Measurements from ENCODE around the gene ELMO1. TPM values are rescaled to one million over a fixed set of nuclear protein-coding genes. Genes with fewer than 3 reads are reported as not detected.
A peak's percentile ranks its signal among the peaks of the same experiment; 100 is the strongest.

The ELMO1 gene
- polyA plus RNA-seq, 3 donors = 11.1 to 11.8 (median 11.4) TPM

- no peak for DNase-seq
Observed at GRCh38 chr7:37231613-37232012, 217.1 kb downstream of the ELMO1 start.

DNA sequence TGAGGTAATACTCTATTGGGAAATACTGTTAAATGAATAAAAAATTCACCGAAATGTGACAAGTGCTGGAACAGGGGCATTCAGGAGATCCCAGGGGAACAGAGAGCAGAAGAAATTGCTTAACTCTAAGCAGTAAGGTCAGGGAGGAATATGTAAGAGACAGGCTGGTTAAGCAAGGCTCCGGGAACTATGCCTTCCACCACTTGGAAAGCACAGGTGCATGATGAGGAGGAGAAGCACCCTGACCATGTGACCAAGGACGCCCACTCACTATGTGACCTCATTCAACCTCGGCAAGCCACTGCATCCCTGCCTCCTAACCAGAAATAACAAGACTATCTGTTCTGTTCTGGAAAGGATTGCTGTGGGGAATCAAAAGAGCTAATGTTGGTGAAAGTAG lies 218.4 kb downstream of the ELMO1 start:
- DNase-seq = no peak

DNA sequence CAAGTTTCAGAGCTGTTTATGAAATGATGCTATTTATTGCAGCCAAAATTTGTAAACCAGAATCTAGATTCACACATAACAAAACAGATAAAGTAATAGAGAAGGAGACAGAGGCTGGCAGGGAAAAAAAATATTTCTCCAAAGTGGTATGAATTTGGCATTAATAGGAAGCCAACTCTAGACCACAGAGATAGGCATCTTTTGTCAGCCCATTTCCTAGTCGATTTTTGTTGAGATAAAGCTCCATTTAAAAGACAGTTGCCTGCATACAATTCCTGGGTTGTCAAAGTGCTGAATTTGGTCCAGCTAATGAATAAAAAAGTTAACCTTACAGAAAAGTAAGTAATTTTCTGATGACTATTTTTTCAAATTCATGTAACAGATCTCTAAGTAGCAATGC lies 219.3 kb downstream of the ELMO1 start:
- DNase-seq = no peak

DNA sequence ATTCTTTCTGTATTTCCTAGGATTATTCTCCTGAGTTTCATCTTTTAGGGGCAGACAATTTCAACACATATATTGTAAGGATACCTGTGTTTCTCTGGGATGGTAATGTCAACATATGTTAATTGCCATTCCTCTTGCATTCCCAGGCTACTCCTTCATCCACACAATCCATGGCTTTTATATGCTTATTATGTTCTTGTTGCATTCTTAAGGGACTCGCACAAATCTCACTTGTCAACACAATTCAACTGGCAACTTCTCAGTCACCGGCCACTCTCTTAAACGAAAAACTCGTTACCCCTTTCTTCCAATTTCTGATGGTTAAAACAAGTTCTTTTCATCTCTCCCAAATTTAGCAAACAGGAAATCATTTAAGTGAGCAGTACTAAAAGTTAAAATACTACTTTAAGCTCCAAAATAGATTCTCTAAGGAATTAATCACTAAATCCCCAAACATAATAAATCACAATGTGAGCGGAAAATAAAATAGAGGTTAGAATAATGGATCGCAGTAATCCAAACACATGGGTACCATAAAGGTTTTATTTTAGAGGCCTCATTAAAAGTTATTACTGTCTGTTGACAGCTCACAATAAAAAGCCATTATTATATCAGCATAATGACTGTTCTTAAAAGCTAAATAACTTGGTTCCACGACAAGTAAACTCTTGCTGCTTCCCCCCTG lies 223.2 kb downstream of the ELMO1 start:
- peak; percentile 58 for DNase-seq

DNA sequence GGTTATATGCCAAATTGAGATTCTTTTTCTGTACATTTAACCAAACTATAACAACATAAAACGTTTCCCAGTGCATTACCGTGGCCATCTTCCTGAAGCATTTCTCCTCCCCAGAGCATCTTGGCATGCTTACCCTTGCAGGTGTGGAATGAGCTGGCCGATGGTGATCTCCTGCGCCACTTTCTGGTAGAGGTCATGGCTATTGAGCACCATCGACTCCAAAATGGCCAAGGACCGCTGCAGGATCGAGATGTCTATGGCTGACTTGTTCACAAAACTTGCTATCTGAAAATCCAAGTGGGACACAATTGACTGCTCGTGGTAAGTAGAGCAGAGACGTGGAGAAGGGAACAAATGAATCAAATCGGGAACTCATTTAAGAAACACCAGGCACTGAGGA lies 223.9 kb downstream of the ELMO1 start:
- no peak for DNase-seq

DNA sequence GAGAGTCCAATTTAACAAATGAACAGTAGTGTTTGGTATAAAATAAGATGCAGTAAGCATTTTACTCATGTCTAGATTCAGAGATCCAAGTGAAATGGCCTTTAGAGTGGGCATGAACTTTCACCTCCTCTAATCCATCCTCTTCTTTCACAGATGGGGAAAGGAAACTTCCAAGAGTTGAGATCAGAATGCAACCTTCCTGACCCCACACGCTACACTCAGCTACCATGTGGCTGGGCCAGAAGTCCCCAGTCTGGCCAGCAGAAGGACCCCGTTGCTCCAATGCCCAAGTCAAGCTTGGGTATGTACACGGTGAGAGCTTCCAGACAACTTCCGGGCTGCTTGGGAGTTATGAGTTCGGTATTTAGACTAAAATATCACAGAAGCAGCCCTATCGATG lies 228.0 kb downstream of the ELMO1 start:
- DNase-seq = no peak

GRCh38 chr7:37218956-37219355 lies 229.7 kb downstream of the ELMO1 start:
- DNase-seq = no peak

DNA sequence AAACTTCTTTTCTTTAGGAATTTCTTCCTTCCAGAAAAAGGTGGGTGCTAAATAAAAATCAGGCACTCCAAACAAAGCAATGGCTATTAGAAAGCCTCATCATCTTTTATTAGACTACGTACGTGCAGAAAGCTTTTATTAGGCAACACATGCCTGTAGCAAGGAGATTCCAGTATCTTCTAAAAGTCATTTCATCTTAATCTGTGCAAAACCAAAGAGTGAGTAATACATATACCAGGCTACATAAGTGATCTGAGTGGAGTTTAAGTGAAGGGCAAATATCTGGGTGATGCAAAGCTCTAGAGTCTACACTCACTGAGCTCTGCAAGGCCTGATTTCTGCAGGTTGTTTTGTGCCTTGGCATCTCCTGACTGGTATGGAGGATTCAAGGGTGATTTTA lies 231.7 kb downstream of the ELMO1 start:
- no peak for DNase-seq

DNA sequence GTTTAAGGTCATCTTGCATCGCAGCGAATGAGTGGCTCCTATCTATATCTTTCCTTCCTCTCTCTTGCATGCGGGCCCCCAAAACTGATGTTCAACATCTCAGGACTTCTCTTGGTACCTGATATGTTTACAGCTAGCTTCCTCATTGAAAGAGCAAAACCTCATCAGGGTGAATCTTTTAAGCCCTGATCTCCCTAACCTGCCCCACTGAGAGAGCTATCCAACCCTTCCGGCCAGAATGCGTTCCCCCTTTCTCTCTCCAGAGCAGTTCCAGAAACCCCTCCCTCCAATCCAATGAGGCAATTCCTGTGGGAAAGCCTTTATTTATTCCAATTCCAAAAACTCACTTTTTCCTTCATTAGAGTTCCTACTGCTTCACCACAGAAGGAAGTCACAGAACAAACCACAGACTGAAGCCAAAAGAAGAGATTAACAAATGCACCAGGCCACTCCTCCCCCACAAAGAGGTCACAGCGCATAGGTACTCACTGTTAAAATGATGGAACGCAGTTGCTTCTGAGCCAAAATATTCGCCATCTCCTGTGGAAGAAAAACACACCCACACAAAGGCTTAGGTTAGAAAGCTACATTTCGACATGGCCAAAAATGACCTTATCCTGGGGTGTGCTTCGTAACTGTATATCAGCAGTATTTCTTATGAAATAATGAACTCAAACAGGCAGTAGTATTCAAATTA lies 232.4 kb downstream of the ELMO1 start:
- DNase-seq = no peak

- no peak for DNase-seq
Observed at GRCh38 chr7:37215290-37215923, 233.3 kb downstream of the ELMO1 start.

GRCh38 chr7:37212556-37212955 lies 236.1 kb downstream of the ELMO1 start:
- no peak for DNase-seq

DNA sequence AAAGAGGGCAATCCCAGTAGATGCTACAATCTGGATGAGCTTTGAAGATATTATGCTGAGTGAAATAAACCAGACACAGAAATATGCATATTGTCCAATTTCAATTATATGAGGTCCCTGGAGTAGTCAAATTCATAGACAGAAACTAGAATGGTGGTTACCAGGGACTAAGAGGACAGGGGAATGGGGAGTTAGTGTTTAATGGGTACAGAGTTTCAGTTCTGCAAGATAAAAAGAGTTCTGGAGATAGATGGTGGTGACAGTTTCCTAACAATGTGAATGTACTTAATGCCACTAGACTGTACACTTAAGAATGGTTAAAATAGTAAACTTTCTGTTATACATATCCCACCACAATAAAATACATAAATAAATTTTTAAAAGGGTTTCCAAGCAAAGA lies 236.6 kb downstream of the ELMO1 start:
- no peak for DNase-seq

- DNase-seq = no peak
Observed at GRCh38 chr7:37211097-37211880, 237.4 kb downstream of the ELMO1 start.

- no peak for DNase-seq
Observed at GRCh38 chr7:37209195-37209594, 239.5 kb downstream of the ELMO1 start.

DNA sequence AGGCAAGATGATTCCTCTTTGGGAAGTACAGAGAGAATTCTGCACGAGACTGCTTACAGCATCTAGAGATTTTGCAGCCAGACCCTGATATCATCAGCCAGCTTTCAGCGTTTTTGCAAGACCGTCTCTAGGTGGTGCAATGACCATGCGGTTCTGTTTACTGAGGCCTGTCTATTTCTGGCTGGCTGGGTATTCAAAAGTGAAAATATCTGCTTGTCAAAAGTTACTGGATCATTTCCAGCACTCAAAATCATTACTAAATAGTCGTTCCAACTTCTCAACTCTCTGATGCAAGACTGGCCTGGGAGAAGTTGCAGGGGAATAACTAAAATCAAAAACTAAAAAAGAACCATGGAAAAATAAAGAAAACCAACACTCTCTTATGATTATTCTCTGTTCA lies 240.1 kb downstream of the ELMO1 start:
- DNase-seq = peak; percentile 56

DNA sequence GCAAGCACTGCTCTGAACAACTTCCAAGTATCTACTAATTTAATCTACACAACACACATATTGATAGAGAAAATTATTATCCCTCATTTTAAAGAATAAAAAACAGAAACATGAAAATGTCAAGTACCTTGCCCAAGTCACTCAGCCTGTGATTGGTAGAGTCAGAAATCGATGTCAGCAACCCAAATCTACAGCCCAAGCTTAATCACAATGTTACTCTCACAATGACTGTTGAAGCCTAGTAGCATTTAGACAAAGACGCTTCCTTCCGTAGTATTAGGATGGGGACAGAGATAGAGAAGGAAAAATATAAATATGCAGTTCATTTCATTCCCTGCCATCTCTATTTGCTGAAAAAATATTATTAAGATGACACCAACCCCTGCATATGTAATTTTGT lies 242.5 kb downstream of the ELMO1 start:
- DNase-seq = no peak

DNA sequence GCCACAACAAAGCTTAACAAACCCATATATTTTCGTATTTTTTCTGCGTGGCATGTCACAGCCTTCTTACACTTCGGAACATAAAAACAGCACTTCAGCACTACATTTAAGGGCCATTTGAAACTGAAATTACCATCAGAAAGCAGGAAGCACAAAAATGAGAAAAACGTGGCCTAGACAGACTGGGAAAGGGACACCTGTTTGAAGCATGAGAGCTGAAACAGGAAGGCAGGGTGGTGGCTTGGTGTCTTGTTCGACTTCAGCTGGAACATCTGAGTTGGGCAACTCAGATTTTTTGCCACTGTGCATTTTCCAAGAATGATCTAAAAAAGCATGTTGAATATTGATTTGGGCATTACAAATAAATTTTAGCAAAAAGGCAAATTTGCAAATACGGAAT lies 243.2 kb downstream of the ELMO1 start:
- DNase-seq = no peak

DNA sequence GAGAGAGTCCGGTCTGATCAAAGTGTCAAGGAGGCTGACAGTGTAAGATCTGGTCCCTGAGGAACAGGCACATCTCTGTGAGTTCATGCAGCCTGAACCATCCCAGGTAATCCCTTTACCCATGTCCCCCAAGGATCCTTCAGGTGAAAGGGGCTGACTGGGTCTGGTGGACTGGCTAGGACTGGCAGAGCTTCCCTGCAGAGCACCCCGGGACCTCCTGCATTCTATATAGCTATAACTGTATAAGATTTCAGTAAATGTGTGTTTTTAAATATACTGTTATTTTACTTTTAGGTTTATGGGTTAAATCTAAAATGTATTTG lies 246.8 kb downstream of the ELMO1 start:
- no peak for DNase-seq

DNA sequence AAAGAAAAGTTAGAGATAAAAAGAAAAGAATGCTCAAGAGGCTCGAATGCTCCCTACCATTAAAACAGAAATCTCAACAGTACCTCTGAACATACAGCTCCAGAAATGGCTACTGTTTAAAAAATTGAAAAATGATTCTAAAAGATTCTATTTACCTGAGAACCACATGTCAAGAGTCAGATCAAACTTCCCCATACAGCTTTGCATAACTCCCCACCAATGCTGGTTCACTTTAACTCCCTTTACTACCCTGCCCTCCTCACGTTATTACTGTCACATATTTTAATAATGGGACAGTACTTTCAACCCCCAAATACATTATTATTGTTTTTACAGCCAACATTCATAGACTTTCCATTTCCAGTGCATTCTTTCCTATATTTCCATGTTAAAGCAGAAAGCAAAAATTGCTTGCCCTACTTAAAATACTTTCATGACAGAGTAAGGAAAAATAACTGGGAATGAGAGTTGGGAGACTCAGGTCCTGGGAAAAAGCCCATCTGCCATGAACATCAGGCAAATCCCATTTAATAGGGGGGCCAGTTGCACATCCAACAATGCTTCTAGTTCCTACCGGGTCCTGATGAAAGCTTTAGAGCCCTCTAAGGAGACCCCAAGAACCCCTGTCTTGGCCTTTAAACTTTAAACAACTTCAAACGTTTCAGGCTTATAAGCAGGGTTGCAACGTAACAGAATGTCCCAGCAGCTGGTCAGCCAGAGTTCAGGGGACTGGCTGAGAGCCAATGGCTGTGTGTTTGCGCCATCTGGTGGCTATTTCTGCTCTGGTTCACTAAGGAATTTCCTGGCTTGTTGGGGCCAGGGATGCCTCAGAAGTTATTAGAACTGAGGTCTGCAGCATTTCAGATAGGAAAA lies 247.4 kb downstream of the ELMO1 start:
- DNase-seq = peak; percentile 77

DNA sequence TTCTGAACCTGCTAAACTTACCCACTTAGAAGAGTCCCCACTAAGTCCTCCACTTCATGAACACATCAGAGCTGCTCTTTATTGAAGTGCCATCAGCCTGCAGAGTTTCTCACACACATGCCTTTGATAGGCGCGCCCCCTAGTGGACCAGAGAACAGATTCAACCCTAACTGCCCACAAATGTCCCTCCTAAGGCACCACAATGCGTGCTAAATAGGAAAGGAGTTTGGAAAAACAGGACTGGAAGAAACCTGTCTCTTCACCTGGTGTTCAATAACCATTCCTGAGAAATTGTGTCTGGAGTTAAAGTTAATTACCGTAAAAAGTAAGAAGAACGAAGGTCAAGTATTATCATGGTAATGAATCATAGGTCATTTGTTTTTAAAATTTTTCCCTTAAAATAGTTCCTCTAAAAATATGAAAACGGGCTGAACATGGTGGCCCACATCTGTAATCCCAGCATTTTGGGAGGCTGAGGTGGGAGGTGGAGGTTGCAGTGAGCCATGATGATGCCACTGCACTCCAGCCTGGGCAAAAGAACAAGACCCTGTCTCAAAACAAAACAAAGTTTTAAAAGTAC lies 249.7 kb downstream of the ELMO1 start:
- DNase-seq = peak; percentile 84

All from renal pelvis (tissue), 4 donors.